C4-2B (cell line): ENCODE measurements around the gene PUSL1.
A peak's percentile ranks its signal among the peaks of the same experiment; 100 is the strongest.

ENCODE experiments used
- H3K27ac ChIP-seq: fragments of 450-650 bp; 2 replicates; pipeline ENCODE4 v1.5.1; 2017
- ZFX ChIP-seq: fragments of 450-650 bp; IDR thresholded peaks from 2 replicates; pipeline ENCODE4 v1.6.1; 2017
- TF ChIP-seq, protein P1 (sequence below): fragments of 450-650 bp; conservative IDR thresholded peaks from 2 replicates; pipeline ENCODE4 v1.5.1; 2017; ENCODE audit warnings: mild to moderate bottlenecking

PUSL1 gene

DNA sequence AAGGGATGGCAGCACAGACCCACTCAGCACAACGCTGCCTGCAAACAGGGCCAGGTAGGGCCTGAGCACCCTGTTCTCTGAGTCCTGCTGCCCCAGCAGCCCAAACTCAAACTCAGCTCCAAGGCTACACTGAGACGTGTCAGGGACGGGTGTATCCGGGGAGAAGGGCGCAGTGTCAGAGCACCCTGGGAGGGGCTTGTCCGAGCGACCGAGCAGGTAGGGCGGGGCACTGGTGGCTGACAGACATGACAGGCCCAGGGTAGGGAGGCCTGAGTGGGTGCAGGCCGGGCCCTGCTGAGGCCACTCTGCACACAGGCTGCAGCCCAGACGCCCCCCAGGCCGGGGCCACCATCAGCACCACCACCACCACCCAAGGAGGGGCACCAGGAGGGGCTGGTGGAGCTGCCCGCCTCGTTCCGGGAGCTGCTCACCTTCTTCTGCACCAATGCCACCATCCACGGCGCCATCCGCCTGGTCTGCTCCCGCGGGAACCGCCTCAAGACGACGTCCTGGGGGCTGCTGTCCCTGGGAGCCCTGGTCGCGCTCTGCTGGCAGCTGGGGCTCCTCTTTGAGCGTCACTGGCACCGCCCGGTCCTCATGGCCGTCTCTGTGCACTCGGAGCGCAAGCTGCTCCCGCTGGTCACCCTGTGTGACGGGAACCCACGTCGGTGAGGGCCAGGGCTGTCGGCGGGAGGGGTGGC lies 22.6 kb upstream of the PUSL1 start:
- no peak overlapping the region for H3K27ac ChIP-seq
- TF ChIP-seq, protein P1, sequence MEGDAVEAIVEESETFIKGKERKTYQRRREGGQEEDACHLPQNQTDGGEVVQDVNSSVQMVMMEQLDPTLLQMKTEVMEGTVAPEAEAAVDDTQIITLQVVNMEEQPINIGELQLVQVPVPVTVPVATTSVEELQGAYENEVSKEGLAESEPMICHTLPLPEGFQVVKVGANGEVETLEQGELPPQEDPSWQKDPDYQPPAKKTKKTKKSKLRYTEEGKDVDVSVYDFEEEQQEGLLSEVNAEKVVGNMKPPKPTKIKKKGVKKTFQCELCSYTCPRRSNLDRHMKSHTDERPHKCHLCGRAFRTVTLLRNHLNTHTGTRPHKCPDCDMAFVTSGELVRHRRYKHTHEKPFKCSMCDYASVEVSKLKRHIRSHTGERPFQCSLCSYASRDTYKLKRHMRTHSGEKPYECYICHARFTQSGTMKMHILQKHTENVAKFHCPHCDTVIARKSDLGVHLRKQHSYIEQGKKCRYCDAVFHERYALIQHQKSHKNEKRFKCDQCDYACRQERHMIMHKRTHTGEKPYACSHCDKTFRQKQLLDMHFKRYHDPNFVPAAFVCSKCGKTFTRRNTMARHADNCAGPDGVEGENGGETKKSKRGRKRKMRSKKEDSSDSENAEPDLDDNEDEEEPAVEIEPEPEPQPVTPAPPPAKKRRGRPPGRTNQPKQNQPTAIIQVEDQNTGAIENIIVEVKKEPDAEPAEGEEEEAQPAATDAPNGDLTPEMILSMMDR: no peak
- no peak for TF ChIP-seq ZFX

DNA sequence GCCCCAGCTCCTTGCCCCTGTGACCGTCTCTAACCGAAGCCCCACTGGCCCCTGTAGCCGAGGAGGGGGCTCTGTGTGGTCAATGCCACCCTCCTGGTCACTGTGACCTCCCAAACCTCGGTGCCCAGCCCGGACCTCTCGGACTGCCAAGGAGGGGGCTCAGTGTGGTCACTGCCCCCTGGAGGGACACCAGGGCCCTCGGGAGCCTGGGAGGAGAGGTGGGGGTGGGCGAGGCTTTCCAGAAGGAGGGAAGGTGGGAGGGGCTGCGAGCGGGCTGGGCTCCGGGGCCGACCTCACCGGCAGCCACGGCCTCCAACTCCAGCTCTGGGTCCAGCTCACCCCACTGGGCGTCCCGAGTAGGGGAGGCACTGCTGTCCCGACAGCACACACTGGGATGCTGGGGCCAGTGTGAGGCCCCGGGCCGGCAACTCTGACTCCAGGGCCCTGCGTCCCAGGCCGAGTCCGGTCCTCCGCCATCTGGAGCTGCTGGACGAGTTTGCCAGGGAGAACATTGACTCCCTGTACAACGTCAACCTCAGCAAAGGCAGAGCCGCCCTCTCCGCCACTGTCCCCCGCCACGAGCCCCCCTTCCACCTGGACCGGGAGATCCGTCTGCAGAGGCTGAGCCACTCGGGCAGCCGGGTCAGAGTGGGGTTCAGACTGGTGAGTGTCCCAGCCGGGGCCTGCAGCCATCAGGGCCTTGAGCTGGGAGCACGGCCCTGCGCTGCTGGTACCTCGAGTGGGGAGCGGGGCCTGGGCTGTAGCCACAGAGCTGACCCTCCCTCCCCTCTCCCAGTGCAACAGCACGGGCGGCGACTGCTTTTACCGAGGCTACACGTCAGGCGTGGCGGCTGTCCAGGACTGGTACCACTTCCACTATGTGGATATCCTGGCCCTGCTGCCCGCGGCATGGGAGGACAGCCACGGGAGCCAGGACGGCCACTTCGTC lies 21.8 kb upstream of the PUSL1 start:
- TF ChIP-seq, protein P1: no peak
- no peak for TF ChIP-seq ZFX
- H3K27ac ChIP-seq: no peak overlapping the region

DNA sequence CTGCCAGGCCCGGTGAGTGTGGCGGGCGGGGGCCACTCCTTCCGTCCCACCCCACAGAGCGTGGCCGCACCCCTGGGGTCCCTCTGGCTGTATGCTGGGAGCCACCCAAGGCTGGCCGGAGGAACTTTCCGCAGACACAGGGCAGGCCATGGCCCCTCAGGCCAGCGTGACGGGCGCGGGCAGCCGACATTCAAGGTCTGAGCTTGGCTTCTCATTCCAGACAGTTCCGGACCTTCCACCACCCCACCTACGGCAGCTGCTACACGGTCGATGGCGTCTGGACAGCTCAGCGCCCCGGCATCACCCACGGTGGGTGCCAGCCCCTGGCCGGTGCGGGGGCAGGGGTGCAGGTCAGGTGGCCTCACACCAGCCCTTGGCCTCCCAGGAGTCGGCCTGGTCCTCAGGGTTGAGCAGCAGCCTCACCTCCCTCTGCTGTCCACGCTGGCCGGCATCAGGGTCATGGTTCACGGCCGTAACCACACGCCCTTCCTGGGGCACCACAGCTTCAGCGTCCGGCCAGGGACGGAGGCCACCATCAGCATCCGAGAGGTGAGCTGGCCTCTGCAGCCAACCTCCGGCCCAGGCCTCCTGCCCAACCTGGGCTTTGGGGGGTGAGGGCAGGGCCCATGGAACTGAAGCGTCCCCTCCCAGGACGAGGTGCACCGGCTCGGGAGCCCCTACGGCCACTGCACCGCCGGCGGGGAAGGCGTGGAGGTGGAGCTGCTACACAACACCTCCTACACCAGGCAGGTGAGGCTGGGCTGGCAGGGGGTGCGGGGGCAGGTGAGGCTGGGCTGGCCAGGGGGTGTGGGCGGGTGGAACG lies 20.9 kb upstream of the PUSL1 start:
- TF ChIP-seq, protein P1: no peak
- no peak for TF ChIP-seq ZFX
- H3K27ac ChIP-seq: no peak overlapping the region

DNA sequence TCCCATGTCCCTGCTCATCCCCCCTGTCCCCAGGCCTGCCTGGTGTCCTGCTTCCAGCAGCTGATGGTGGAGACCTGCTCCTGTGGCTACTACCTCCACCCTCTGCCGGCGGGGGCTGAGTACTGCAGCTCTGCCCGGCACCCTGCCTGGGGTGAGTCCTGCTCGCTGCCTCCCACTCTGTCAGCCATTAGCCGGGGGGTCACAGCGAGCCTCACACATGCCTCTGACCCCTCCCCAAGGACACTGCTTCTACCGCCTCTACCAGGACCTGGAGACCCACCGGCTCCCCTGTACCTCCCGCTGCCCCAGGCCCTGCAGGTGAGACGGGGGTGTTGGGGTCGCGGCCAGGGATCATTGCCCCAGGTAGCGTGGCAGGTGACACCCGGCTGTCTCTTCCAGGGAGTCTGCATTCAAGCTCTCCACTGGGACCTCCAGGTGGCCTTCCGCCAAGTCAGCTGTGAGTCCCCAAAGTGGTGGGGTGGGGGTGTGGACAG lies 18.1 kb upstream of the PUSL1 start:
- H3K27ac ChIP-seq: no peak overlapping the region
- TF ChIP-seq, protein P1: peak; percentile 78
- TF ChIP-seq ZFX: no peak

DNA sequence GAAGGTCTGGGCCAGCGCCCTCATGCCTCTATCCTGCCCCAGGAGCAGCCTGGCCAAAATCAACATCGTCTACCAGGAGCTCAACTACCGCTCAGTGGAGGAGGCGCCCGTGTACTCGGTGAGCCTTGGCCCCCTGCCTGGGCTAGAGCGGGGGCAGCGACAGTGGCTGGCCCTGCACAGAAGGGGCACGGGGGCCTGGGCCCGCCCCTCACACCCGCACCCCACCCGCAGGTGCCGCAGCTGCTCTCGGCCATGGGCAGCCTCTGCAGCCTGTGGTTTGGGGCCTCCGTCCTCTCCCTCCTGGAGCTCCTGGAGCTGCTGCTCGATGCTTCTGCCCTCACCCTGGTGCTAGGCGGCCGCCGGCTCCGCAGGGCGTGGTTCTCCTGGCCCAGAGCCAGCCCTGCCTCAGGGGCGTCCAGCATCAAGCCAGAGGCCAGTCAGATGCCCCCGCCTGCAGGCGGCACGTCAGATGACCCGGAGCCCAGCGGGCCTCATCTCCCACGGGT lies 17.3 kb upstream of the PUSL1 start:
- no peak overlapping the region for H3K27ac ChIP-seq
- TF ChIP-seq, protein P1: no peak
- TF ChIP-seq ZFX: no peak

DNA sequence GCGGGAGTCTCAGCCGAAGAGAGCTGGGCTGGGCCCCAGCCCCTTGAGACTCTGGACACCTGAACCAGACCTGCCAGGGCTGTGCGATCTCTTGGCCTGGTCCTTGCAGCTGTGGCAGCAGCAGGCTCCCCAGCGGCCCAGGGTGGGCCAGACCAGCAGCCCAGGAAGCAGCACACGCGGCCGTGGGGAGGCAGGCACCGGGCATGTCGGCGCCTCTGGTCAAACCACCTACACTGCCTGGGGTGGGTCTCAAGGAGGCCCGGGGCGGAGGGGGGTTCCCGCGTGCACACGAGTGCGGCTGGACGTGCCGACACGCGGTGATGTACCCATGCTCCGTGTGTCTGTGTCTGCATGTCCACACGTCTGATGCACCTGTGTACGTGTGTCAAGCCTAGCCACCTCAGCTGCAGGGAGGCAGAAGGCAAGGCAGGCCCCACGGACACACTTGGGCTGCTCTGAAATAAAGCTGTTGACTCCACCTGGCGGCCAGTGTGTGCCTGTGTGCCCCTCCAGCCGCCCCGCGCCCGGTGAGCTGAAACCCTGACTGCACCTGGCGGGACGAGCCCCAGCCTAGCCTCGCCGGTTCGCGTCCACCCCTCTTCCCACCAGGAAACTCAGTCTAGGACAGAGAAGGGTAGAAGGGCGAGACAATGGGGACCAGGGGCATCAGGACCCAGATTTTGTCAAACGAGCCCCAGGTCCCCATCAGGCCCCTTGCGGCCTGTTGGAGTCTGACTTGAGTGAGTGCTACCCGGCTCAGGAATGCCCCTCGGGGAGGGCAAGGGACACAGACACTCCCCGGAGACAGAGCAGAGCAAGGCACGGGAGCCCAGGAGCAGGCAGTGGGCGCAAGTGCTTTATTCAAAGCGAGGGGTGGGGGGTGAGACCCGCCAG lies 16.6 kb upstream of the PUSL1 start:
- H3K27ac ChIP-seq: no peak overlapping the region
- no peak for TF ChIP-seq ZFX
- TF ChIP-seq, protein P1: peak; percentile 81
